Measurements from ENCODE around the gene PTBP3. TPM values are rescaled to one million over a fixed set of nuclear protein-coding genes. Genes with fewer than 3 reads are reported as not detected.

Gene PTBP3
- total RNA-seq, 2 donors from 2014 or later = 83.3 to 94.8 TPM

DNA sequence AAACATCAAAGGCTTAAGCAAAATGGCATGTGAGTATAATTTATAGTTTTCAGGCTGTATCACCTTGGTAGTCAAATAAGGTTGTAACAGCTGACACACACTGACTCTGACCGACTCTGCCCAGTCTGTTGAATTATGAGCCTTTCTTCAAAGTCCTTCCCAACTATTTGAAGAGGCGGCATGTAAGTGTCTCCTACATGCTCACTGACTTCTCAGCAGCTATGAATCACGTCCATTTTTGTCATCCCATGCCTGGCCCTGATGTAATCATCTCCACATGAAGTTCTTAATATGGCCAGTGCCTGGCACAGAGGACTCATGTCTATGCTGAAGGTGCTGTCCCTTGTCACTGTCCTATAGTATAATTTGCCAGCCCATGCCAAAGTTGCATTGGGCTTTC is 5.1 kb upstream of the PTBP3 start:
- Mint-ChIP-seq H3K4me3 (no peak overlapping the region), H3K36me3 (ENCODE audit: low read depth) (no peaks in the 10 kb centered on the region), H3K27ac (no peak overlapping the region), H3K4me1 (peaks cover 10% of the 10 kb centered on the region), H3K9me3 (peaks cover 2% of the 10 kb centered on the region), H3K27me3 (ENCODE audit: insufficient read depth) (no peaks in the 10 kb centered on the region)
- Histone ChIP-seq H3K9ac (ENCODE audit: extremely low read depth, low read length, poor library complexity, severe bottlenecking) (no peak overlapping the region), H3K4me1 (ENCODE audit: control insufficient read depth, insufficient read depth, low read length) (no peaks in the 10 kb centered on the region), H3K27me3 (ENCODE audit: control insufficient read depth, insufficient read depth, low read length, poor library complexity, severe bottlenecking) (no peaks in the 10 kb centered on the region), H3K27ac (ENCODE audit: low read depth, low read length) (no peak overlapping the region), H3K36me3 (ENCODE audit: control insufficient read depth, insufficient read depth, low read length) (no peaks in the 10 kb centered on the region), H3K9me3 (ENCODE audit: control insufficient read depth, low read length) (no peaks in the 10 kb centered on the region), H3K4me3 (ENCODE audit: low read length) (no peak overlapping the region)
- TF ChIP-seq, protein P1, sequence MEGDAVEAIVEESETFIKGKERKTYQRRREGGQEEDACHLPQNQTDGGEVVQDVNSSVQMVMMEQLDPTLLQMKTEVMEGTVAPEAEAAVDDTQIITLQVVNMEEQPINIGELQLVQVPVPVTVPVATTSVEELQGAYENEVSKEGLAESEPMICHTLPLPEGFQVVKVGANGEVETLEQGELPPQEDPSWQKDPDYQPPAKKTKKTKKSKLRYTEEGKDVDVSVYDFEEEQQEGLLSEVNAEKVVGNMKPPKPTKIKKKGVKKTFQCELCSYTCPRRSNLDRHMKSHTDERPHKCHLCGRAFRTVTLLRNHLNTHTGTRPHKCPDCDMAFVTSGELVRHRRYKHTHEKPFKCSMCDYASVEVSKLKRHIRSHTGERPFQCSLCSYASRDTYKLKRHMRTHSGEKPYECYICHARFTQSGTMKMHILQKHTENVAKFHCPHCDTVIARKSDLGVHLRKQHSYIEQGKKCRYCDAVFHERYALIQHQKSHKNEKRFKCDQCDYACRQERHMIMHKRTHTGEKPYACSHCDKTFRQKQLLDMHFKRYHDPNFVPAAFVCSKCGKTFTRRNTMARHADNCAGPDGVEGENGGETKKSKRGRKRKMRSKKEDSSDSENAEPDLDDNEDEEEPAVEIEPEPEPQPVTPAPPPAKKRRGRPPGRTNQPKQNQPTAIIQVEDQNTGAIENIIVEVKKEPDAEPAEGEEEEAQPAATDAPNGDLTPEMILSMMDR (conservative IDR thresholded peaks at IDR 0.05) = no peak
- DNase-seq = no peak
- WGBS, 2 experiments (ENCODE audit: insufficient coverage in 1 of 2, insufficient read length in 1 of 2) = 89 to 100% methylated on average over 2 to 3 of the region's 3 CpGs

DNA sequence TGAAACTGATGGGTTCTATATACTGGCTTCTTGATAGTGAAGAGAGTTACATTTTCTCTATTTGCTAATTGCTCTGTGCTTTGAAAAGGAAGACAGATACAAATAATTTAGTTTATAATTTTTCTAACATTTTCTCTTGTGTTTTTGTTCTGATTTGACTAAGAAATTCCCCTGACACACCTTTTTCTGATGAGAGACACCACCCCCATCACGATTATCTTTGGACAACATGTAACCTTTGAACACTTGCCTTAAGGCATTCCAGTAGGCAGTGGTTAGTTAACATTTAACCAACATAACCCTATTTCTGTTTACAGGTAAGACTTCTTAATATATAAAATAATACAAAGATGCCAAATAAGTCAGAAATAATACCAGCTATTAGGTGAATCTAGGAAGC is 4.1 kb upstream of the PTBP3 start:
- no peaks in the 10 kb centered on the region for H3K36me3 ChIP-seq (ENCODE audit: control insufficient read depth, insufficient read depth, low read length)
- WGBS, 2 experiments (ENCODE audit: insufficient coverage in 1 of 2, insufficient read length in 1 of 2) = 35% methylated on average over 1 of the region's 1 CpG; no CpG with 5 or more reads in 1 of the 2 experiments
- Mint-ChIP-seq H3K27me3 (ENCODE audit: insufficient read depth) (no peaks in the 10 kb centered on the region), H3K27ac (no peak overlapping the region), H3K9me3 (no peaks in the 10 kb centered on the region), H3K4me1 (peaks cover 10% of the 10 kb centered on the region), H3K4me3 (no peak overlapping the region), H3K36me3 (ENCODE audit: low read depth) (no peaks in the 10 kb centered on the region)
- H3K9ac ChIP-seq (ENCODE audit: extremely low read depth, low read length, poor library complexity, severe bottlenecking) = no peak overlapping the region
- TF ChIP-seq, protein P1 (conservative IDR thresholded peaks at IDR 0.05) = no peak
- H3K27me3 ChIP-seq (ENCODE audit: control insufficient read depth, insufficient read depth, low read length, poor library complexity, severe bottlenecking) = no peaks in the 10 kb centered on the region
- DNase-seq = no peak
- no peaks in the 10 kb centered on the region for H3K4me1 ChIP-seq (ENCODE audit: control insufficient read depth, insufficient read depth, low read length)
- H3K4me3 ChIP-seq (ENCODE audit: low read length) = no peak overlapping the region
- H3K9me3 ChIP-seq (ENCODE audit: control insufficient read depth, low read length) = no peaks in the 10 kb centered on the region
- no peak overlapping the region for H3K27ac ChIP-seq (ENCODE audit: low read depth, low read length)

DNA sequence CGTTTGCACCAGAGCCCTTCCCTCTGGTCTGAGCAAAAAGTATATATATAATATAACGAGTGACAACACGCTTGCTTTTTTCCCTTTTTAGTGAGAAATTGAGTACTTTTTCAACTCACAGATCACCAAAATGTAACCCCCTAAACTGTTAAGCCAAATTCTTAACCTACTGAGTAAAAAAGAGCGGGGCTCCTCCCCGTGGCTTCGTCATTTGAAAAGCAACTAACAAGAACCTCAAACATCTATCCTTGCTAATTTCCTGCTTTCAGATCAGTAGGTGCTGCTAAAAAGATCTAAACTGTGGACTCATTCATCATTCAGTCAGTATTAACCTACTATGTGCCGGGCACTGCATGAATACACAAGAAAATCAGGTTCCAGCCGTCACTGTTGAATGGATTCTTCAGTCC is 1.0 kb upstream of the PTBP3 start:
- WGBS, 2 experiments (ENCODE audit: insufficient coverage in 1 of 2, insufficient read length in 1 of 2) = 41 to 63% methylated on average over 5 to 7 of the region's 8 CpGs
- peak overlapping the region; percentile 84 for H3K9ac ChIP-seq (ENCODE audit: extremely low read depth, low read length, poor library complexity, severe bottlenecking)

More for the DNA sequence above, 1.0 kb upstream of the PTBP3 start:
- Mint-ChIP-seq H3K4me3 (peak overlapping the region; percentile 89), H3K36me3 (ENCODE audit: low read depth) (no peaks in the 10 kb centered on the region), H3K27me3 (ENCODE audit: insufficient read depth) (no peaks in the 10 kb centered on the region), H3K4me1 (peaks cover 17% of the 10 kb centered on the region), H3K9me3 (no peaks in the 10 kb centered on the region), H3K27ac (peak overlapping the region; percentile 98)
- Histone ChIP-seq H3K9me3 (ENCODE audit: control insufficient read depth, low read length) (no peaks in the 10 kb centered on the region), H3K4me1 (ENCODE audit: control insufficient read depth, insufficient read depth, low read length) (no peaks in the 10 kb centered on the region), H3K4me3 (ENCODE audit: low read length) (peak overlapping the region; percentile 82), H3K27ac (ENCODE audit: low read depth, low read length) (no peak overlapping the region), H3K36me3 (ENCODE audit: control insufficient read depth, insufficient read depth, low read length) (peaks cover 1% of the 10 kb centered on the region), H3K27me3 (ENCODE audit: control insufficient read depth, insufficient read depth, low read length, poor library complexity, severe bottlenecking) (no peaks in the 10 kb centered on the region)
- DNase-seq = peak; percentile 59
- TF ChIP-seq, protein P1 (conservative IDR thresholded peaks at IDR 0.05) = no peak
